Osteocyte (in vitro differentiated cells): ENCODE results near the gene TACSTD2. TPM values are rescaled to one million over a fixed set of nuclear protein-coding genes. Genes with fewer than 3 reads are reported as not detected.
"Not testable (repeated sequence)": the region's sequence is repeated elsewhere in the genome, so short reads cannot be mapped to it uniquely, and the experiment has no call there.

ENCODE experiments used
- DNase-seq: peaks from one replicate; pipeline ENCODE4 v3.0.0; 2021; ENCODE audit warnings: mixed read lengths; ENCODE audit not compliant: unreplicated experiment; ENCODE audit errors: extremely low spot score
- H3K27ac Mint-ChIP-seq: one replicate; pipeline ENCODE4 v1.8.0; 2021; ENCODE audit warnings: mild to moderate bottlenecking, mixed read lengths; ENCODE audit not compliant: unreplicated experiment
- H3K27me3 Mint-ChIP-seq: one replicate; pipeline ENCODE4 v1.8.0; 2021; ENCODE audit warnings: mixed read lengths; ENCODE audit not compliant: unreplicated experiment
- H3K36me3 Mint-ChIP-seq: one replicate; pipeline ENCODE4 v1.8.0; 2021; ENCODE audit warnings: mixed read lengths; ENCODE audit not compliant: unreplicated experiment
- H3K4me1 Mint-ChIP-seq: one replicate; pipeline ENCODE4 v1.8.0; 2021; ENCODE audit warnings: mixed read lengths; ENCODE audit not compliant: unreplicated experiment
- H3K4me3 Mint-ChIP-seq: one replicate; pipeline ENCODE4 v1.8.0; 2021; ENCODE audit warnings: mild to moderate bottlenecking, moderate library complexity, mixed read lengths; ENCODE audit not compliant: unreplicated experiment
- H3K9me3 Mint-ChIP-seq: one replicate; pipeline ENCODE4 v1.8.0; 2021; ENCODE audit warnings: mixed read lengths; ENCODE audit not compliant: unreplicated experiment
- CTCF ChIP-seq: fragments of 200-600 bp; sonication (generic); IDR thresholded peaks from 2 replicates; pipeline ENCODE4 v1.5.0; 2021; ENCODE audit warnings: antibody characterized with exemption, mild to moderate bottlenecking, moderate library complexity
- total RNA-seq: library from RNA; stranded (reverse); gene quantifications from 2 replicates; pipeline ENCODE4 v1.2.1, GENCODE V29; 2021

TACSTD2 gene
- total RNA-seq, 1 donor from 2014 or later: not detected

DNA sequence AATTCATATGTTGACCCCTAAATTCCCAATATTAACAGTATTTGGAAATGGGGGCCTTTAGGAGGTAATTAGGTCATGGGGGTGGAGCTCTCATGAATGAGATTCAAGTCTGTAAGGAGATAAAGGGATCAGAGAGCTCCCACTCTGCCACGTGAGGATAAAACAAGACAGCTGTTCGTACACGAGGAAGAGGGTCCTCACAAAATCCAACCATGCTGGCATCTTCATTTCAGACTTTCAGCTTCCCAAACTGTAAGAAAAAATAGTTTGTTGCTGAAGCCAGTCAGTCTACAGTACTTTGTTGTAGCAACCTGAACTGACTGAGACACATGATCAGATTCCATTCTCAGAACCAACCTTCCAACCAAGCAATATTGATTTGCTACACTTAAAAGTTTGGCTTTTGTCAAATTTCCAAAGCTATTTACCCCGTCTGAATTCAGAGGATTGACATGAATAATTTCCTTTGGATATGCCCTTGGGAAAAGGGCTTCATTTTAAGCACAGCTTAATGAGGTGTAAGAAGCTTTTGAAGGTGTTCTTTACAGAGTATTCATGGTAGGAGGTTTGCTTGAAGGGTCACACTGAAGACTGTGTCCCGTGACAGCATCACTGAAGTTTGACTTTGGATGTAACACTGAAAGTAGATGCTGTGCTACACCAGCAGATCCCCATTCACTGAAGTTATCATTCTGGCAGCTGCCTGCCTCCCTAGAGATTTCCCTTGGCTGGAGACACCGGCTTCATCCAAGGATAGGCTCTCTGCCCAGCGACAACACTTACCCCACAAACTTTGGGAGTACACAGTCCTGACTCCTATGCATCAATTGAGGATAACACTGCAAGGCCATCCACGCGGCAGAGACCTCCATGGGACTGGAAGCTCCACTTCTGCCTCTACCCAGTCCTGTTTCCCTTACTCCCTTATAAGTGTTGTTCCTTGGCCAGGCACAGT, 25.6 kb downstream of the TACSTD2 start:
- H3K9me3 Mint-ChIP-seq: no peaks in the 10 kb centered on the region
- TF ChIP-seq CTCF: no peak
- DNase-seq: no peak
- H3K4me3 Mint-ChIP-seq: no peak overlapping the region
- no peaks in the 10 kb centered on the region for H3K36me3 Mint-ChIP-seq
- H3K27me3 Mint-ChIP-seq: peaks cover 38% of the 10 kb centered on the region
- H3K27ac Mint-ChIP-seq: no peak overlapping the region
- peaks cover 5% of the 10 kb centered on the region for H3K4me1 Mint-ChIP-seq

- not testable (repeated sequence) for H3K9me3 Mint-ChIP-seq, H3K27ac Mint-ChIP-seq, H3K4me3 Mint-ChIP-seq, H3K36me3 Mint-ChIP-seq, DNase-seq
- Mint-ChIP-seq H3K4me1 (peaks cover 14% of the 10 kb centered on the region), H3K27me3 (peaks cover 24% of the 10 kb centered on the region)
Measured at GRCh38 chr1:58549291-58549690, 27.8 kb downstream of the TACSTD2 start.

DNA sequence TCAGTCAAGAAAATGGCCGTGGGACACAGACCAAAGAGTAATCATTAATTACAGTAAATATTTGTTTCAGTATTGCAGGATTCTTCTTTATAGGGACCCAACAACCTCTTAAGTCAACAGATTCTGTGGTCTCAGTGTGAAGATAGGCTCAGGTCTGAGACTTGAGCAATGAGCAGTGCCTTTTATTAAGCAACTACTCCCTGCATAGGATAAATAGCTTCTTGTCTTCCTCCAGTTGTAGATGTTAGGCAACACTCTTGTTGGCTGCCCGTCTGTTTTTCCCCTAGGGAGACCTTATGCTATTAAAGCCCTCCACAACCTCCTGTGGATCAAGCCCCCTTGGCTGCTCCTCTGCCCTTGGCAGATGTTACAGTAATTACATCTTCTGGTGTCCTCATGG, 28.7 kb downstream of the TACSTD2 start:
- no peak for TF ChIP-seq CTCF
- DNase-seq: no peak
- Mint-ChIP-seq H3K27me3 (peaks cover 21% of the 10 kb centered on the region), H3K9me3 (no peaks in the 10 kb centered on the region), H3K36me3 (no peaks in the 10 kb centered on the region), H3K4me3 (no peak overlapping the region), H3K4me1 (peaks cover 14% of the 10 kb centered on the region), H3K27ac (no peak overlapping the region)

- Mint-ChIP-seq H3K9me3 (no peaks in the 10 kb centered on the region), H3K36me3 (no peaks in the 10 kb centered on the region), H3K4me3 (peak within 1 kb of the TSS; percentile 87), H3K4me1 (peaks cover 14% of the 10 kb centered on the region), H3K27ac (peak within 1 kb of the TSS; percentile 98), H3K27me3 (peaks cover 14% of the 10 kb centered on the region)
- DNase-seq: peak; percentile 99
- TF ChIP-seq CTCF: peak; percentile 98
Measured at GRCh38 chr1:58546520-58547308, 30.3 kb downstream of the TACSTD2 start, which contains the start of gene OMA1. OMA1 (minus strand) TSS chr1:58546726; CDS start chr1:58539294, 7,432 bp downstream.

- no peak for TF ChIP-seq CTCF
- peak; percentile 91 for DNase-seq
- H3K4me1 Mint-ChIP-seq: peaks cover 14% of the 10 kb centered on the region
- peaks cover 14% of the 10 kb centered on the region for H3K27me3 Mint-ChIP-seq
- H3K9me3 Mint-ChIP-seq: no peaks in the 10 kb centered on the region
- peak overlapping the region; percentile 87 for H3K4me3 Mint-ChIP-seq
- H3K36me3 Mint-ChIP-seq: no peaks in the 10 kb centered on the region
- peak overlapping the region; percentile 98 for H3K27ac Mint-ChIP-seq
Measured at GRCh38 chr1:58545591-58546519, 31.2 kb downstream of the TACSTD2 start.
